HEK293 (cell line): Measurements from ENCODE around the gene ZNF594.

Source experiments
- SCRT1 ChIP-seq: fragments of 450-650 bp; formaldehyde crosslinking; IDR thresholded peaks from 2 replicates; pipeline ENCODE4 v1.5.1; 2016; ENCODE audit warnings: missing biosample characterization, missing genetic modification characterization, borderline replicate concordance
- TF ChIP-seq, protein P1 (sequence below): fragments of 450-650 bp; formaldehyde crosslinking; IDR thresholded peaks from 2 replicates; pipeline ENCODE4 v1.5.1; 2016; ENCODE audit warnings: missing biosample characterization, missing genetic modification characterization

DNA sequence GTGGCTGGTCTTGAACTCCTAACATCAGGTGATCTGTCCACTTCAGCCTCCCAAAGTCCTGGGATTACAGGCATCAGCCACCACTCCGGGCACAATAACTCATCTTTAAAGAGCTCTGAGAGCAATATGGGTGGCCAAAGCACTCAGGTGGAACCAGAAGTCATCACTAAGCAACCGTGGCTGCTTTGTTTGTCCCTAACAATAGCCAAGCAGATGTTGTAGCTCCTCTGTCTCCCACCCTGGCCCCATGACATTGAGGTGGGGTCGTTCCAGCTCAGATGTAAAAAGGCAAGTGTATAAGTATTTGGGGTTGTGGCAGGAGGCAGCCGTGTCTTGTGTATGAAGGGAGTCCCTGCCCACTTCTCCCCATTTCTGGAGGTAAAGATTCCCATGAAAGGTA, 46.7 kb upstream of the ZNF594 start:
- TF ChIP-seq, protein P1, sequence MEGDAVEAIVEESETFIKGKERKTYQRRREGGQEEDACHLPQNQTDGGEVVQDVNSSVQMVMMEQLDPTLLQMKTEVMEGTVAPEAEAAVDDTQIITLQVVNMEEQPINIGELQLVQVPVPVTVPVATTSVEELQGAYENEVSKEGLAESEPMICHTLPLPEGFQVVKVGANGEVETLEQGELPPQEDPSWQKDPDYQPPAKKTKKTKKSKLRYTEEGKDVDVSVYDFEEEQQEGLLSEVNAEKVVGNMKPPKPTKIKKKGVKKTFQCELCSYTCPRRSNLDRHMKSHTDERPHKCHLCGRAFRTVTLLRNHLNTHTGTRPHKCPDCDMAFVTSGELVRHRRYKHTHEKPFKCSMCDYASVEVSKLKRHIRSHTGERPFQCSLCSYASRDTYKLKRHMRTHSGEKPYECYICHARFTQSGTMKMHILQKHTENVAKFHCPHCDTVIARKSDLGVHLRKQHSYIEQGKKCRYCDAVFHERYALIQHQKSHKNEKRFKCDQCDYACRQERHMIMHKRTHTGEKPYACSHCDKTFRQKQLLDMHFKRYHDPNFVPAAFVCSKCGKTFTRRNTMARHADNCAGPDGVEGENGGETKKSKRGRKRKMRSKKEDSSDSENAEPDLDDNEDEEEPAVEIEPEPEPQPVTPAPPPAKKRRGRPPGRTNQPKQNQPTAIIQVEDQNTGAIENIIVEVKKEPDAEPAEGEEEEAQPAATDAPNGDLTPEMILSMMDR (tag by site-specific recombination): no peak
- no peak for TF ChIP-seq SCRT1
